ENCODE data around the gene AFMID.

GRCh38 chr17:78211032-78211431 lies 23.9 kb downstream of the AFMID start:
- TF ChIP-seq ATF3 (CRISPR knock-in tag; conservative IDR thresholded peaks at IDR 0.05) (no peak), MAX (CRISPR knock-in tag; IDR thresholded peaks at IDR 0.05) (no peak), CREB1 (CRISPR knock-in tag; IDR thresholded peaks at IDR 0.05) (no peak), USF2 (CRISPR knock-in tag; IDR thresholded peaks at IDR 0.05) (no peak)
